ACC112 (cell line): Measurements from ENCODE around the gene REEP2.

Experiments
- H2AFZ ChIP-seq: fragments of 200-600 bp; sonication (generic); one replicate; pipeline ENCODE4 v1.6.0; 2017; ENCODE audit warnings: antibody characterized with exemption, low read length; ENCODE audit not compliant: unreplicated experiment
- H3K27ac ChIP-seq: fragments of 200-600 bp; sonication (generic); 2 replicates; pipeline ENCODE4 v1.5.1; 2014; ENCODE audit warnings: low read depth, mild to moderate bottlenecking, antibody characterized with exemption, low read length, moderate library complexity
- H3K27me3 ChIP-seq: fragments of 200-600 bp; sonication (generic); 2 replicates; pipeline ENCODE4 v1.6.1; 2014; ENCODE audit warnings: mild to moderate bottlenecking, antibody characterized with exemption, low read length, moderate library complexity, mixed read lengths; ENCODE audit not compliant: insufficient read depth
- H3K36me3 ChIP-seq: fragments of 200-600 bp; sonication (generic); 2 replicates; pipeline ENCODE4 v1.6.1; 2016; ENCODE audit warnings: mild to moderate bottlenecking, antibody characterized with exemption, low read length, moderate library complexity, mixed read lengths; ENCODE audit not compliant: insufficient read depth
- H3K4me1 ChIP-seq: fragments of 200-600 bp; sonication (generic); one replicate; pipeline ENCODE4 v1.6.1; 2016; ENCODE audit warnings: low read length, mixed read lengths; ENCODE audit not compliant: insufficient read depth, unreplicated experiment, control insufficient read depth
- H3K4me3 ChIP-seq: fragments of 200-600 bp; sonication (generic); 2 replicates; pipeline ENCODE4 v1.5.1; 2014; ENCODE audit warnings: mild to moderate bottlenecking, low read depth, low read length
- H3K79me2 ChIP-seq: fragments of 200-600 bp; sonication (generic); one replicate; pipeline ENCODE4 v1.6.0; 2016; ENCODE audit warnings: low read length; ENCODE audit not compliant: control insufficient read depth, unreplicated experiment, insufficient read depth

REEP2 gene

DNA sequence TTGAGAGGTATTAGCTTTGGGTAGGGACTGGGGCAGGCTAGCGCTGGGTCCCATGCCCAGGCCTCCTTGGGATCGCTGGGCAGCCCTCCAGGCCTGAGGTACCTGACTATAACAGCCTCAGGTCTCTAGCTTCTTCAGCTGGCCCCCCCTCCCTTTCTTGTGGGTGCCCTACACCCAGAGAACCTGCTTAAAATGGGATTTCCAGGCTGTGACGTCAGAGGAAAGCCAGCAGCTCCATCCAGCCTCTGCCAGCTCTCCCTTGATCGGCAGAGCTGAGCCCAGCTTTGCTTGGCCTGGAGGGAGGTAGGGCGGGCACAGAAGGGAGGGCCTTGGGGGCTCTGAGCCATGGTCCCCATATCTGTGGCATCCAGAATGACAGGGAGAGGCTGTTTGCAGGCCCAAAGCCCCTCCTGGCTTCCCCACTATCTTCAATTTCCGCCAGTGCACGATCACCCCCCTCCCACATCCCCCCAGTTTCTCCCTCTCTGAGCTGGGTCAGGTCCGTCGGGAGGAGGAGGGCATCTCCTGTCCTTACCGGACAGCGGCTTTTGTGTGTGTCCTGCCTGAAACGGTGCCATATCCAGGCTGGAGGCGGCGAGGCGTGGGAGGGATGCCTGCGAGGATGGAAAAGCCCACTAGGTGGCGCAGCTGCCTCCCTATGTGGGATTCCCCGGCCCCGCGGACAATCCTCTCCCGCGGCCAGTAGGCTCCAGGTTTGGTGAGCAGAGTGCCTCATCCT, 10.8 kb downstream of the REEP2 start:
- Histone ChIP-seq H2AFZ (peak overlapping the region; percentile 85), H3K27ac (no peak overlapping the region), H3K4me3 (peak overlapping the region; percentile 43)

GRCh38 chr5:138450971-138451370, 12.1 kb downstream of the REEP2 start:
- H3K4me3 ChIP-seq: no peak overlapping the region
- H3K27ac ChIP-seq: no peak overlapping the region
- H3K36me3 ChIP-seq: no peaks in the 10 kb centered on the region
- no peaks in the 10 kb centered on the region for H3K79me2 ChIP-seq
- peaks cover 7% of the 10 kb centered on the region for H3K4me1 ChIP-seq
- H2AFZ ChIP-seq: no peak overlapping the region
- no peaks in the 10 kb centered on the region for H3K27me3 ChIP-seq

More for the DNA sequence above, 10.8 kb downstream of the REEP2 start:
- H3K4me1 ChIP-seq: peaks cover 7% of the 10 kb centered on the region
- H3K79me2 ChIP-seq: no peaks in the 10 kb centered on the region
- no peaks in the 10 kb centered on the region for H3K36me3 ChIP-seq
- no peaks in the 10 kb centered on the region for H3K27me3 ChIP-seq

DNA sequence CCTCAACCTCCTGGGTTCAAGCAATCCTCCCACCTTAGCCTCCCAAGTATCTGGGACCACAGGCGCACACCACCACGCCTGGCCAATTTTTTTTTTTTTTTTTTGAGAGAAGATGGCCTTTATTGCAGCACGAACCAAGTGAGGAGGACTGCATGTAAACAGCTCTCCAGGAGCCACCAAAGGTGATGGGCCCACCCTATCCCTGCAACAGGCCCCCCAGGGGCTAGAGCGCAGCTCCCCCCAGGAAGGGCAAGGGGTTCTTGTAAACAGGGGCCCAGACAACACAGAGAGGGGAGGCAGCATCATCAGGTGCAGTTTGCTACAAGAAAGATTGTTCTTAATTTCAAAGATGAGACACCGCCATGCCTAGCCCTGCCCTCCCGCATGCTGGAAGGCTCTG, 13.9 kb downstream of the REEP2 start:
- H3K4me1 ChIP-seq: peaks cover 7% of the 10 kb centered on the region
- no peak overlapping the region for H3K4me3 ChIP-seq
- no peak overlapping the region for H3K27ac ChIP-seq
- H3K27me3 ChIP-seq: no peaks in the 10 kb centered on the region
- no peaks in the 10 kb centered on the region for H3K36me3 ChIP-seq
- H2AFZ ChIP-seq: no peak overlapping the region
- no peaks in the 10 kb centered on the region for H3K79me2 ChIP-seq

GRCh38 chr5:138453590-138453989, 14.7 kb downstream of the REEP2 start:
- no peaks in the 10 kb centered on the region for H3K36me3 ChIP-seq
- H3K79me2 ChIP-seq: no peaks in the 10 kb centered on the region
- no peak overlapping the region for H2AFZ ChIP-seq
- H3K4me3 ChIP-seq: no peak overlapping the region
- no peaks in the 10 kb centered on the region for H3K27me3 ChIP-seq
- peaks cover 7% of the 10 kb centered on the region for H3K4me1 ChIP-seq
- H3K27ac ChIP-seq: no peak overlapping the region

DNA sequence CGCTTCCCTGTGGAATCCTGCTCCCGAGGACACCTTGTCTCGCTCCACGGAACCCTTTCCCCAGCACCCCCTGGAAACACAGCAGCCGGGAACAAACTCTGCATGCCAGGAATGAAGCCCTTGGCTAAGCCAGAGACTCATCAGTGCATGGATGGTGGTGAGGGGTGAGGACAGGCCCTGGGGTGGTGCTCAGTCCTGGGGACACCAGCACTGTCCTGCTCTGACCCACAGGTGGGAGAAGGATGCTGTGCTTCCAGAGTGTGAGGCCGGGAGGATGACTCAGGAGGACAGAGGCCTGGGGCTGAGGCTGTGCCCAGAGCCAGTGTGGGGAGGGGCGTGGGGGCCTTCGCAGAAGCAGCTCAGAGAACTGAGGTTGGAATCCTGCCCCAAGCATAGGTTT, 15.3 kb downstream of the REEP2 start:
- H3K36me3 ChIP-seq: no peaks in the 10 kb centered on the region
- H2AFZ ChIP-seq: no peak overlapping the region
- H3K27me3 ChIP-seq: no peaks in the 10 kb centered on the region
- no peak overlapping the region for H3K27ac ChIP-seq
- H3K4me3 ChIP-seq: no peak overlapping the region
- H3K4me1 ChIP-seq: peaks cover 7% of the 10 kb centered on the region
- H3K79me2 ChIP-seq: no peaks in the 10 kb centered on the region

DNA sequence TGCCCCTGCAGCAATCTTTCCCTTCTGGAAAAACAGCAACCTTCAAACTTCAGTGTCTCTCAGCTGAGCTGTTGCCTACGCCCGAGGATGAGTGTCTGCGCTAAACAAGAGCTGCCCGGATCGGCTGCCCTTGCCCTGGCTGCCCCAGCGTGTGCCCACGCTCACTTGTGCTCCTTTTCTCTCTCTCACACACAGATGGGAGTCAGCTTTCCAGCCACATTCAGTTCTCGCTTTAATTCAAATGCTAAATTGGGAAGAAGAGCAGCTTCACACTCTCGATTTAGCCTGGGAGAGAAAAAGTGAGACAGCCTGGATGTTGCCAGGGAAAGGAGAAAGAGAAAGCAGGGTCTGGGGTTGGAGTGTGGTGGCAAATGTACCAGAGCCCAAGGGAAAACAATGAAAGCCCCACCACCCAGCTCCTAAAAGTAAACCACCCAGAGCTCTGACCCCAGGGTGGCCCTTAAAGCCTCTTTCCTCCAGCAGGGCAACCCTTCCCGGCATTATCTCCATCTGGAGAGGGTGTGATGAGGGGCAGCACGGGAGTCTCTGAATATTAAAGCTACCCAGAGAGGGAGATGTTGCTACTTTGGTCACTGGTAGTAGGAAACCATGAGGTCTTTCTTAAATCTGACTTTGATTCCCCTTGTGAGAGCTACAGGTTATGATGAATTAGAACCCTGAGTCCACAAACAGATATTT, 16.5 kb downstream of the REEP2 start:
- H2AFZ ChIP-seq: no peak overlapping the region
- no peaks in the 10 kb centered on the region for H3K4me1 ChIP-seq
- H3K27ac ChIP-seq: no peak overlapping the region
- no peaks in the 10 kb centered on the region for H3K36me3 ChIP-seq
- H3K4me3 ChIP-seq: no peak overlapping the region
- H3K27me3 ChIP-seq: no peaks in the 10 kb centered on the region
- no peaks in the 10 kb centered on the region for H3K79me2 ChIP-seq

DNA sequence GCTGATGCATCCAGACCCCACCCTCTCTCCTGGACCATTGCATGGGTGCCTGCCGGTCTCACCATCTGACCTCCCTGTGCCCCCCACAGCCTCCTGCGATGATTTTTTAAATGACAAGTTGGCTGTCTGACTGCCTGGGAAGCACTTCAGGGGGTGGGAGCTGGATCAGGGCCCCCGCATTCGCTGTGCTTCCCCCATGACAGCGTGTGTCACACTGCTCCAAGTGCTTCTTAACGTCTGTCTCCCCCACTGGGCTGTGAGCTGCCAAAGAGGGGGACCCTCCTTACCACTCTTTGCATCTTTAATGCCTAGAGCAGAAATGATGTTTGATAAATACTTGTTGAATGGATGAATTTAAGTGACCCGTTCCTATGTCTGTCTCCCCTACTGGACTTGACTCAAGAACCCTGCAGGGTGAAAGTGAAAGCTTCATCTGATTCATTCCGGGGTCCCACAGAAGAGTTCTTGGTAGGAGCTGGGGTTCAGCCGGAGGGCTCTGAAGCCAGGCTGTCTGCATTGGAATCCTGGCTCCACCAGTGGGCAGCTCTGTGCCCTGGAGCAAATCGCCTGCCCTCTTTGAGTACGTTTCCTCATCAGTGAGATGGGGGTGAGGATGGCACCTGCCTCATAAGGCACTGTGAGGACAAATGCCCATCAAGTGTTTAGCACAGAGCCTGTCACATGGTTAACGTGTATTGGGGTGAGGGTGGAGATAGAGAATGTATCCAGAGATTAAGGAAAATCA, 18.8 kb downstream of the REEP2 start:
- H3K27me3 ChIP-seq: no peaks in the 10 kb centered on the region
- H3K27ac ChIP-seq: no peak overlapping the region
- H3K36me3 ChIP-seq: no peaks in the 10 kb centered on the region
- H3K4me3 ChIP-seq: no peak overlapping the region
- peaks cover 10% of the 10 kb centered on the region for H3K4me1 ChIP-seq
- H3K79me2 ChIP-seq: no peaks in the 10 kb centered on the region
- H2AFZ ChIP-seq: no peak overlapping the region

GRCh38 chr5:138458384-138458783, 19.5 kb downstream of the REEP2 start:
- Histone ChIP-seq H3K36me3 (no peaks in the 10 kb centered on the region), H3K79me2 (no peaks in the 10 kb centered on the region), H3K27me3 (no peaks in the 10 kb centered on the region), H3K27ac (no peak overlapping the region), H3K4me1 (peaks cover 10% of the 10 kb centered on the region), H3K4me3 (no peak overlapping the region), H2AFZ (no peak overlapping the region)

DNA sequence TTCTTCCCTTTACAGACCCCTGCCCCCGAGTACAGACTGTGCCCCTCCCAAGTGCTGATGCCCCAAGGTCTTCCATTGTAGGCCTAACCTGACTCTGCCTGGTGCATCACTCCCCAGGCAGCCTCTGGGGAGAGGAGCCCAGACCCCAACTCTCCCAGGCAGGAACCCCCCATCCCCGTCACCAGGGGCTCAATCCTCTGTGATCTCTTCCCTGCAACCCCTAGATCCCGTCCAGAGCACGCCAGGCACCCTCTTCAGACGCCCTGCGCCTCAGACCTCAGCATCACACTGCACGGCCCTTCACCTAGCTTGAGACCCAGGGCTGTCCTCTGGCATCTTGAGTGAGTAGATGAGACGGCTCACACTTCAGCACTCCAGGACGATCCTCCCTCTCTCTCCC, 20.0 kb downstream of the REEP2 start:
- no peaks in the 10 kb centered on the region for H3K79me2 ChIP-seq
- no peaks in the 10 kb centered on the region for H3K36me3 ChIP-seq
- no peak overlapping the region for H3K4me3 ChIP-seq
- H3K27ac ChIP-seq: no peak overlapping the region
- no peak overlapping the region for H2AFZ ChIP-seq
- peaks cover 10% of the 10 kb centered on the region for H3K4me1 ChIP-seq
- H3K27me3 ChIP-seq: no peaks in the 10 kb centered on the region

DNA sequence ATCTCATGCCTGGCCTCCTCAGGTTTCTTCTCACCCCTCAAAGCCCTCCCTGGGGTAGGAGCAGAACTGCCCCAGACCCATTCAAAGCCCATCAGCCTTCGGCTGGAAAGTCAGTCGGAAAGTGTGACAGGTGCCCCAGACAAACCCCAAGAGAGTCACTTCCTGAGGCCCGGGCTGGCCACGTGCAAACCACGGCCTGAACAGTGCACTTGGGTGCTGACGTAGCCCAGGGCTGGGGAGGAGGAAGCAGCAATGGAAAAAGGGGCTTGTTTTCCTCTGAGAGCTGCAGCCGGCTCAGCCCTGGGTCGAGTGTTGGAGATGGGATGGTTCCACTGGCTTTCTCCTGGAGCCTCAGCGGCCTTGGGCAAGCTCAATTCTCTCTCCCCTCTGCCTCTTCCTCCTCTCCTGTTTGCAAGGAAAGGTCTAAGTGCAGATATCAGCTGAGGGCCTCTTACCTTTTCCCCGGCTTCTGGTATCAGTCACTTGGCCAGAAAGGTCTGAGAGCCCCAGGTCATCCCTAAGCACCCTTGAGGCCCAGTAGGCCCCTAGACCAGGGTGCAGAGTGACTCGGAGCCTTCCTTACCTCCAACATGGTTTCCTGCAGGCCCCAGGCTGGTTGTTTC, 20.6 kb downstream of the REEP2 start:
- H2AFZ ChIP-seq: no peak overlapping the region
- H3K4me3 ChIP-seq: no peak overlapping the region
- H3K4me1 ChIP-seq: peaks cover 10% of the 10 kb centered on the region
- no peak overlapping the region for H3K27ac ChIP-seq
- H3K27me3 ChIP-seq: no peaks in the 10 kb centered on the region
- H3K79me2 ChIP-seq: no peaks in the 10 kb centered on the region
- no peaks in the 10 kb centered on the region for H3K36me3 ChIP-seq
